ENCODE measurements around the gene CFAP92.
"Not testable (repeated sequence)": the region's sequence is repeated elsewhere in the genome, so short reads cannot be mapped to it uniquely, and the experiment has no call there.

Gene CFAP92

GRCh38 chr3:128884992-128885391 is 108.9 kb downstream of the CFAP92 start:
- DNase-seq = no peak

- no peak for DNase-seq
Observed at GRCh38 chr3:128882719-128883118, 111.2 kb downstream of the CFAP92 start.

GRCh38 chr3:128881576-128881975 is 112.3 kb downstream of the CFAP92 start:
- no peak for DNase-seq

GRCh38 chr3:128880455-128880854 is 113.4 kb downstream of the CFAP92 start:
- not testable (repeated sequence) for DNase-seq

GRCh38 chr3:128879991-128880390 is 113.9 kb downstream of the CFAP92 start:
- DNase-seq = no peak

GRCh38 chr3:128879125-128879969 is 114.5 kb downstream of the CFAP92 start, which contains the start of gene ACAD9:
Gene ACAD9, plus strand, starts transcription at chr3:128879620. Its CDS starts 72 bp downstream, at chr3:128879692.
- DNase-seq = peak; percentile 98

DNA sequence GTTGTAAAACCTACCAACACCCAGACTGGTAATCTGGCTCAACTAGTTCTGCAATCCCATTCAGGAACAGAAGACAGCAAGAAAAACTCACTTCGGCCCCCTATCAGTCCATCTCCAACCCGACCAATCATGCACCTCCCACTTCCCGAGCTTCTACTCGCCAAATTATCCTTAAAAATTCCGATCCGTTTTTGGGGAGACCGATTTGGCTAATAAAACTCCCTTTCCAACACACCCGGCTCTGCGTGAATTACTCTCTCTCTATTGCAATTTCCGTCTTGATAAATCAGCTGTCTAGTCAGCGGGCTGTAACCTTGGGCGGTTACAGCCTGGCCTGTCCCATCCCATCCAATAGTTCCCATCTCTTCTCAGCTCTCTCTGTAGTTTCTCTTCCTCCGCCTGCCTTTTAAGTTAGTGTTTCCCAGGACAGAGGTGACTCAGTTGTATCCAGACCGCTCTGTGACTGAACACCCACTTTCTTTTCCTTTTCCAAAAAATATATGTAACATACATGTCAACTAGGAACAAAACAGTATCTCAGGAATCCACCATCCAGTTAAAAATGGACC is 115.2 kb downstream of the CFAP92 start:
- peak; percentile 36 for DNase-seq

DNA sequence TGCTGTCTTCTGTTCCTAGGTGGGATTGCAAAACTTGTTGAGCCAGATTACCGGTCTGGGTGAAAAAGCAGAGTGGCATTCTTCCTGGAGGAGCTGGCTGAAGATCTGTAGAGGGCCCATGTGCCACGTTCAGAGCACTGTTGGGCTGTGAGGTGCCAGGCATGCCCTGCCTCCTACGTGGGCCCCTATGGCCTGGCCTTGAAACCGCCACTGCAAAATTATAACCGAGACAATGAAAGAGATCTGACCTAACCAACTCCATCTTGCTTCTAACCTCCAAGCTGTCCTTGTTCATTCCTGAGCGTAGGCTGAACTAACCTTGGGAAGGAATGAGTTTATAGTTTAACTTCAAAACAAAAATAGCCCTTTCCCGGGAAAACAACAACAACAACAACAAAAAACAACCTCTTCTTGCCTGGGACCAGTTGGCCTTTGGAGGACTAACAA is 115.8 kb downstream of the CFAP92 start:
- no peak for DNase-seq

DNA sequence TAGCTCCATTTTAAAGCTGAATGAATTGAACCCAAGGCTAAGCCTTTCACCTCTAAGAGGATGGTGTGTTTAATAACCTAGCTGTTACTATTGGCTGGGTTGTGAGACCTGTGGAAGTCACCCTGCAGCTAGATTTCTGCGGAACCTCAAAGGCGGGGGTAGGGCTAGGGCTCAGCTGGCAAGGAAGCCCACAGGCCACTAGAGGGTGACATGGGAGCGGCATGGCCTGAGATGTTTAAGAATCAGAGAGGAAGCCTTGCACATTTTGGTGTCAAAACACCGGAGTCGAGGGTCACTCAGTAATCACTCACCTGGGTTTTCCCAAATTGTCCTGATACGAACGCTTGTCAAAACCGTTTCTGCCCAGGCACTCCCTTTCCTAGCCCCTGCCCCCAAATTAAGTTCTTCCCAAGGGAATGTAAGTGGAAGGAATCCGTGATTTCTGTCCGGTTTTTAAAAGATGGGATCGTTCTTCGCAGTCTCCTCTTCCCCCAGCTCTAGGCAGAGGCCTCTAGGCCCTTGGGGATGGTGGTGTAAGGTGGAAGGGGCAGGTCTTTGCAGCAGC is 118.2 kb downstream of the CFAP92 start:
- DNase-seq = no peak

- no peak for DNase-seq
Observed at GRCh38 chr3:128874481-128875180, 119.2 kb downstream of the CFAP92 start.

- DNase-seq = no peak
Observed at GRCh38 chr3:128873244-128874022, 120.4 kb downstream of the CFAP92 start.

- DNase-seq = no peak
Observed at GRCh38 chr3:128872744-128873143, 121.1 kb downstream of the CFAP92 start.

- DNase-seq = no peak
Observed at GRCh38 chr3:128872282-128872681, 121.6 kb downstream of the CFAP92 start.

- no peak for DNase-seq
Observed at GRCh38 chr3:128870347-128870746, 123.5 kb downstream of the CFAP92 start.

DNA sequence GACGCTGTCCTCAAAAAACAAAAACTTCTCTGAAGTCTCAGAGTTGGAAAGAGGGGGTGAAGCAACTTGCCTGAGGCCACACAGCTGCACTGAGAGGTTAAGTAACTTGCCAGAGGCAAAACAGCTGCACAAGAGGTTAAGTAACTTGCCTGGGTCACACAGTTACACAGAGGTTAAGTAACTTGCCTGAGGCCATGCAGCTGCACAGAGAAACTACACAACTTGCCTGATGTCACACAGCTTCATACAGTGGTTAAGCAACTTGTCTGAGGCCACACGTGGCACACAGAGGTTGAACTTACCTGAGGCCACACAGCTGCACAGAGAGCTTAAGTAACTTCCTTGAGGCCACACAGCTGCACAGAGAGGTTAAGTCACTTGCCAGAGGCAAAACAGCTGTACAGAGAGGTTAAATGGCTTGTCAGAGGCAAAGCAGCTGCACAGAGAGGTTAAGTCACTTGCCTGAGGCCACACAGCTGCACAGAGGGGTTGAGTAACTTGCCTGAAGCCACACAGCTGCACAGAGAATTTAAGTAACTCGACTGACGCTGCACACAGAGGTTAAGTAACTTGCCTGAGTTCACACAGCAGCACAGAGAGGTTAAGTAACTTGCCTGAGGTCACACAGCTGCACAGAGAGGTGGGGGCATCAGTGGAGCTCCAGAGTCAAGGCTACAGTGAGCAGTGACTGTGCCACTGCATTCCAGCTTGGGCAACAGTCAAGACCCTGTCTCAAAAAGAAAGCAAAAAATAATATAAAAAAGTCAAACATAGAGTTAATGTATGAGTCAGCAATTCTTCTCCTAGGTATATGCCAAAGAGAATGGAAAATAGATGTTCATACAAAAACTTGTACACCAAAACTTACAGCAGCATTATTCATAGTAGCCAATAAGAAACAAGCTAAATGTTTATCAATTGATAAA is 126.4 kb downstream of the CFAP92 start:
- no peak for DNase-seq

DNA sequence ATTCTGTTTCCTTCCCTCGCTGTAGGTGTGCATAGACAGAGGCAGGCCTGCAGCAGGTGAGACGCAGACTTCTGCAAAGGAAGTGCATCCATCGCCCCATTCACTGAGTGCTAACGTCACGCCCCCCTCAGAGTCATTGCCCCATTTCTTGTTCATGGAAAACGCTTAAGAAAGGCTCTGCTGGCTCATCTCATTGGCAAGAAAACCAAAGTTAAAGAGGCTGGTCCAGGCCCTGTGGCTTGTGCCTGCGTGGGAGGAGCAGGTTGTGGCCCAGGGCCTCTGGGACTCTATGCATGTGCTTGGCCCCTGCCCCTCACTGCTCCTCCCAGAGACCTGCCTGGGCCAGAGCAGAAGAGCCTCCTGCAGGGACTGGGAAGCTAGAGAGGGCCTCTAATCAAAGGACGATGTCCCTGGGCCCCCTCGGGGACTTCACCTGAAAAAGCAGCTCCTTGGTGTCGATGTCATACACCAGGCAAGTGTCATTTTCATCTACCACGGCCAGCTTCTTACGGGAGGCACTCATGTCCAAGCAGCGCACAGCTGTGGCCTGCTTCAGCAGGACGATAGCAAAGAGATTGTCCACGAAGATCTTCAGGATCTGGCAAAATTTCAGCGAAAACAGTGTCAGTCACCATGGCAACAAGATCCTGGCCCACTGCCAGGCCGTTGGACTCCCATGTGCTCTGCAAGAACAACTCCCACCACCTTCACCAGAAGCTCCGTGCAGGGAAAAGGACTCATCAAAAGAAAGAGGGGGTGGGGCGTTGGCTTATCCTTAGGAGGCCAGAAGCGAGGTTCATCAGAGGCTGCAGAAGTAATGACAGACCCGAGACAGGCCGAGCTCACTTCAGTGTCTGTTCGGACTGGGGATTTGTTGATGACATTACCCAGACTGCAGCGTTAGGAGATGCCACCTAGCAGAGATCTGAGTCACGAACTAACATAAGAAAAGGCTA is 128.7 kb downstream of the CFAP92 start:
- DNase-seq = peak; percentile 50

DNA sequence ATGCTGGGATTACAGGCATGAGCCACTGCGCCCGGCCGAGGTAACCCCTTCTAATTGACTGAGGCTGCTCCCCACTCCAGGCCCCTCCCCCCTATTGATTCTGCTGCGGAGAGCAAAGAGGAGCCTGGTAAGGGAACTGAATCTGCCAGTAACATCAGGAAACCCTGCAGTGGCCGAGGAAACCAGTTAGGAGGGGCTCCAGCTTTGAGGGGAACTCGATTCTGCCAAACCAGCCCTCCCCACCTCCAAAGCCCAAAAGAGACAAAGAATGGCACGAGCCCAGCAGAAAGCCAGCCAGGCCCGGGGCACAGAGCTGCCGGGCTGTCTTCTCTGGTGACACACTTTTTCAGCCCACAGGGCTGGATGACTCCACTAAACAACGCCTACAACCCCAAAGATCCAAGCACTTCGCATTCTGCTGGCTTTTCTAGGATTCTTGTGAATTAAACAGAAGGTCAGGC is 129.5 kb downstream of the CFAP92 start:
- peak; percentile 44 for DNase-seq

GRCh38 chr3:128863560-128863959 is 130.3 kb downstream of the CFAP92 start:
- no peak for DNase-seq

DNA sequence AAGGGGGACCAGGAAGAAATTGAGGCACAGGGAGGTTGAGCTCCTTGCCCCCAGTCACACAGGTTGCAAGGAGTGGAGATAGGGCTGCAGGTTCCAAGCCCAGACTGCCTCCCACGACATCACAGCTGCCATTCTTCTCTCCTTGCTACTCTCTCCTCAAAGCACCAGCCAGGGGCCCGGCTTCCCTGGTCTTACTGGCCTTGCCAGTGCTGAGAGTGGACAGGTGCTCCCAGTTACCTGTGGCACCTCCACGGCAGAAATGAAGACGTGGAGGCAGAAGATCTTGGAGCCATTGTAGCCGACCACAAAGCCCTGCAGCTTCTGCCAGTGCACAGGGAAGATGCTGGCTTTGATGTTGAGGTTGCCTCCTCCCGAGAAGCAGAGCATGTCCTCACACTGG is 132.4 kb downstream of the CFAP92 start:
- DNase-seq = no peak

All from right hindlimb (tissue), 1 donor.